MG63 (cell line): Measurements from ENCODE around the gene RPGRIP1. TPM values are rescaled to one million over a fixed set of nuclear protein-coding genes. Genes with fewer than 3 reads are reported as not detected.

Experiments
- DNase-seq: peaks from one replicate; pipeline ENCODE4 v3.0.0-alpha.2; 2020
- H3K27me3 ChIP-seq: fragments of 250-450 bp; sonication (Bioruptor Pico); 2 replicates; pipeline ENCODE4 v1.5.1; 2020; ENCODE audit warnings: mild to moderate bottlenecking, moderate library complexity
- H3K36me3 ChIP-seq: fragments of 250-450 bp; sonication (Bioruptor Pico); 2 replicates; pipeline ENCODE4 v1.5.1; 2020; ENCODE audit warnings: mild to moderate bottlenecking, moderate library complexity
- H3K4me3 ChIP-seq: fragments of 250-450 bp; sonication (Bioruptor Pico); 2 replicates; pipeline ENCODE4 v1.5.1; 2020; ENCODE audit warnings: mild to moderate bottlenecking, moderate library complexity
- H3K9me3 ChIP-seq: fragments of 250-450 bp; sonication (Bioruptor Pico); 2 replicates; pipeline ENCODE4 v1.5.1; 2020; ENCODE audit warnings: mild to moderate bottlenecking, moderate library complexity
- total RNA-seq: library from RNA; depleted of rRNA; stranded (reverse); fragments of >200 nt; shearing (Covaris generic); gene quantifications from 2 replicates; pipeline ENCODE4 v1.2.3, GENCODE V29; 2014; ENCODE audit warnings: low replicate concordance; rRNA removed

Gene RPGRIP1
- total RNA-seq, result not detected in 2 replicates

GRCh38 chr14:21279783-21280182 is at the start of gene RPGRIP1:
Gene RPGRIP1, plus strand, starts transcription at chr14:21280083. Its CDS starts 7,894 bp downstream, at chr14:21287977.
- no peak for DNase-seq
- Histone ChIP-seq H3K27me3 (no peaks in the 10 kb centered on the region), H3K36me3 (no peaks in the 10 kb centered on the region), H3K9me3 (no peaks in the 10 kb centered on the region), H3K4me3 (no peak within 1 kb of the TSS)

GRCh38 chr14:21231020-21231652 is 48.7 kb upstream of the RPGRIP1 start:
- H3K9me3 ChIP-seq, result no peaks in the 10 kb centered on the region

GRCh38 chr14:21233457-21234076 is 46.3 kb upstream of the RPGRIP1 start:
- Histone ChIP-seq H3K9me3 (no peaks in the 10 kb centered on the region), H3K27me3 (no peaks in the 10 kb centered on the region), H3K36me3 (peaks cover 91% of the 10 kb centered on the region), H3K4me3 (no peak overlapping the region)
- no peak for DNase-seq

More at GRCh38 chr14:21231020-21231652, 48.7 kb upstream of the RPGRIP1 start:
- Histone ChIP-seq H3K4me3 (no peak overlapping the region), H3K36me3 (peaks cover 83% of the 10 kb centered on the region), H3K27me3 (no peaks in the 10 kb centered on the region)
- no peak for DNase-seq

- Histone ChIP-seq H3K36me3 (peaks cover 95% of the 10 kb centered on the region), H3K9me3 (no peaks in the 10 kb centered on the region), H3K4me3 (no peak overlapping the region), H3K27me3 (no peaks in the 10 kb centered on the region)
- no peak for DNase-seq
These were observed 45.8 kb upstream of the RPGRIP1 start for GRCh38 chr14:21234112-21234511.

GRCh38 chr14:21236948-21237797 is 42.7 kb upstream of the RPGRIP1 start:
- DNase-seq, result no peak
- Histone ChIP-seq H3K9me3 (no peaks in the 10 kb centered on the region), H3K27me3 (no peaks in the 10 kb centered on the region), H3K36me3 (peaks cover 92% of the 10 kb centered on the region), H3K4me3 (no peak overlapping the region)

GRCh38 chr14:21238823-21239518 is 40.9 kb upstream of the RPGRIP1 start:
- Histone ChIP-seq H3K4me3 (no peak overlapping the region), H3K27me3 (no peaks in the 10 kb centered on the region), H3K9me3 (no peaks in the 10 kb centered on the region), H3K36me3 (peaks cover 92% of the 10 kb centered on the region)
- no peak for DNase-seq

GRCh38 chr14:21240417-21240816 is 39.5 kb upstream of the RPGRIP1 start:
- H3K4me3 ChIP-seq, result no peak overlapping the region
- no peak for DNase-seq
- no peaks in the 10 kb centered on the region for H3K9me3 ChIP-seq
- H3K36me3 ChIP-seq, result peaks cover 90% of the 10 kb centered on the region
- H3K27me3 ChIP-seq, result no peaks in the 10 kb centered on the region

- DNase-seq, result no peak
- peaks cover 89% of the 10 kb centered on the region for H3K36me3 ChIP-seq
These were observed 38.6 kb upstream of the RPGRIP1 start for GRCh38 chr14:21241218-21241819.

GRCh38 chr14:21244544-21244943 is 35.3 kb upstream of the RPGRIP1 start:
- Histone ChIP-seq H3K9me3 (no peaks in the 10 kb centered on the region), H3K27me3 (no peaks in the 10 kb centered on the region), H3K36me3 (peaks cover 79% of the 10 kb centered on the region), H3K4me3 (no peak overlapping the region)
- no peak for DNase-seq

More at GRCh38 chr14:21241218-21241819, 38.6 kb upstream of the RPGRIP1 start:
- no peaks in the 10 kb centered on the region for H3K9me3 ChIP-seq
- H3K27me3 ChIP-seq, result no peaks in the 10 kb centered on the region
- H3K4me3 ChIP-seq, result no peak overlapping the region

- Histone ChIP-seq H3K9me3 (no peaks in the 10 kb centered on the region), H3K27me3 (no peaks in the 10 kb centered on the region), H3K4me3 (no peak overlapping the region), H3K36me3 (peaks cover 79% of the 10 kb centered on the region)
- no peak for DNase-seq
These were observed 34.1 kb upstream of the RPGRIP1 start for GRCh38 chr14:21245813-21246212.

- Histone ChIP-seq H3K36me3 (peaks cover 79% of the 10 kb centered on the region), H3K4me3 (no peak overlapping the region), H3K27me3 (no peaks in the 10 kb centered on the region), H3K9me3 (no peaks in the 10 kb centered on the region)
- DNase-seq, result no peak
These were observed 31.5 kb upstream of the RPGRIP1 start for GRCh38 chr14:21248338-21248737.

GRCh38 chr14:21248739-21249411 is 31.0 kb upstream of the RPGRIP1 start:
- no peaks in the 10 kb centered on the region for H3K9me3 ChIP-seq
- H3K4me3 ChIP-seq, result no peak overlapping the region
- no peak for DNase-seq
- H3K36me3 ChIP-seq, result peaks cover 80% of the 10 kb centered on the region
- H3K27me3 ChIP-seq, result no peaks in the 10 kb centered on the region

GRCh38 chr14:21251215-21251614 is 28.7 kb upstream of the RPGRIP1 start:
- H3K27me3 ChIP-seq, result no peaks in the 10 kb centered on the region
- no peaks in the 10 kb centered on the region for H3K9me3 ChIP-seq
- no peak overlapping the region for H3K4me3 ChIP-seq
- no peak for DNase-seq
- peaks cover 78% of the 10 kb centered on the region for H3K36me3 ChIP-seq

GRCh38 chr14:21252149-21252548 is 27.7 kb upstream of the RPGRIP1 start:
- DNase-seq, result no peak
- Histone ChIP-seq H3K9me3 (no peaks in the 10 kb centered on the region), H3K4me3 (no peak overlapping the region), H3K36me3 (peaks cover 78% of the 10 kb centered on the region), H3K27me3 (no peaks in the 10 kb centered on the region)

GRCh38 chr14:21255385-21256101 is 24.3 kb upstream of the RPGRIP1 start:
- Histone ChIP-seq H3K4me3 (no peak overlapping the region), H3K9me3 (no peaks in the 10 kb centered on the region), H3K36me3 (peaks cover 70% of the 10 kb centered on the region), H3K27me3 (no peaks in the 10 kb centered on the region)
- no peak for DNase-seq
